ENCODE data around the gene RPS27L.

The RPS27L gene

DNA sequence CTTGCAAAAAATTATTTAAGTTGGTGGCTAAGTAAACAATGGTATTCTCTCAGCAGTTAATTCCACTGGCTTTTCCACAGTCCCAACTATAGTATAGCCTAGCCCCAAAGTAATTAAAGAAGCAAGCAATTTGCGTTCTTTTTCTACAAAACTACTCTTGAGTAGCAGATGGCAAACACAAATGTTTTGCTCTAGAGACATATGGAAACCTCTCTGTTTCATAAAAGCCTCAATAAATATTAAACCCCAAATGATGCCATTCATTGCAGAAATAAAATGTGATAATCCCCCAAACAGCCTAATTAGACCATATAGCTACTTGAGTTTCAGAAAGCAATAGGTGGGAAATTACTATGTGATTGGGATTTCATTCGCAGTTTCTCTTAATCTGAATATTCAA lies 23.5 kb upstream of the RPS27L start:
- ATAC-seq (ENCODE audit: low read depth), result no peak
- TF ChIP-seq, protein P1, sequence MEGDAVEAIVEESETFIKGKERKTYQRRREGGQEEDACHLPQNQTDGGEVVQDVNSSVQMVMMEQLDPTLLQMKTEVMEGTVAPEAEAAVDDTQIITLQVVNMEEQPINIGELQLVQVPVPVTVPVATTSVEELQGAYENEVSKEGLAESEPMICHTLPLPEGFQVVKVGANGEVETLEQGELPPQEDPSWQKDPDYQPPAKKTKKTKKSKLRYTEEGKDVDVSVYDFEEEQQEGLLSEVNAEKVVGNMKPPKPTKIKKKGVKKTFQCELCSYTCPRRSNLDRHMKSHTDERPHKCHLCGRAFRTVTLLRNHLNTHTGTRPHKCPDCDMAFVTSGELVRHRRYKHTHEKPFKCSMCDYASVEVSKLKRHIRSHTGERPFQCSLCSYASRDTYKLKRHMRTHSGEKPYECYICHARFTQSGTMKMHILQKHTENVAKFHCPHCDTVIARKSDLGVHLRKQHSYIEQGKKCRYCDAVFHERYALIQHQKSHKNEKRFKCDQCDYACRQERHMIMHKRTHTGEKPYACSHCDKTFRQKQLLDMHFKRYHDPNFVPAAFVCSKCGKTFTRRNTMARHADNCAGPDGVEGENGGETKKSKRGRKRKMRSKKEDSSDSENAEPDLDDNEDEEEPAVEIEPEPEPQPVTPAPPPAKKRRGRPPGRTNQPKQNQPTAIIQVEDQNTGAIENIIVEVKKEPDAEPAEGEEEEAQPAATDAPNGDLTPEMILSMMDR (IDR thresholded peaks at IDR 0.05; ENCODE audit: poor library complexity, severe bottlenecking), result no peak
- Histone ChIP-seq H3K4me1 (ENCODE audit: insufficient read depth, poor library complexity, severe bottlenecking) (peaks cover 12% of the 10 kb centered on the region), H3K36me3 (ENCODE audit: low read depth) (no peaks in the 10 kb centered on the region), H3K4me3 (ENCODE audit: severe bottlenecking) (no peak overlapping the region), H3K27me3 (ENCODE audit: insufficient read depth, poor library complexity, severe bottlenecking) (no peaks in the 10 kb centered on the region), H3K9me3 (ENCODE audit: severe bottlenecking) (no peaks in the 10 kb centered on the region), H3K27ac (ENCODE audit: poor library complexity, severe bottlenecking) (no peak overlapping the region)
- DNase-seq (ENCODE audit: low spot score), result no peak

DNA sequence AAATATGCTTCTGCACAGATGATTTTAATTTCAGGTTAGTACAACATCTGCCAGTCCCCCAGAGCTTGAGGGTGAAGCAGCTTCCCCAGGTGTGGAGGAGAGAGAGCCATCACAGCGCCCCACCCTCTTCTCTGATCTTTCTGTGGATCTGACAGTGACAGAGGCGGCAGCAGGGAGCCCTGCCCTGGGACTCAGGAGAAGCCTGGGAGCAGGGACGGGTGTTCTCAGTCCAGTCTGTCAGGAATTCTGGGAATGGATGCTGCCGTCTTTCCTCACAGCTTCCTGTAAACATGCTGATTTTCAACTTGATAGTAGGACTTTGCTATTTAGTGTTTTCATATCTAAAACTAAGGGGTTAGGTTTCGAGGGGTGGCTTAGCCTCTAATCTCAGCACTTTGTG lies 20.8 kb upstream of the RPS27L start:
- H3K27me3 ChIP-seq (ENCODE audit: insufficient read depth, poor library complexity, severe bottlenecking), result no peaks in the 10 kb centered on the region
- H3K27ac ChIP-seq (ENCODE audit: poor library complexity, severe bottlenecking), result no peak overlapping the region
- no peaks in the 10 kb centered on the region for H3K9me3 ChIP-seq (ENCODE audit: severe bottlenecking)
- ATAC-seq (ENCODE audit: low read depth), result no peak
- DNase-seq (ENCODE audit: low spot score), result no peak
- H3K36me3 ChIP-seq (ENCODE audit: low read depth), result no peaks in the 10 kb centered on the region
- H3K4me1 ChIP-seq (ENCODE audit: insufficient read depth, poor library complexity, severe bottlenecking), result peaks cover 8% of the 10 kb centered on the region
- TF ChIP-seq, protein P1 (IDR thresholded peaks at IDR 0.05; ENCODE audit: poor library complexity, severe bottlenecking), result no peak
- no peak overlapping the region for H3K4me3 ChIP-seq (ENCODE audit: severe bottlenecking)

DNA sequence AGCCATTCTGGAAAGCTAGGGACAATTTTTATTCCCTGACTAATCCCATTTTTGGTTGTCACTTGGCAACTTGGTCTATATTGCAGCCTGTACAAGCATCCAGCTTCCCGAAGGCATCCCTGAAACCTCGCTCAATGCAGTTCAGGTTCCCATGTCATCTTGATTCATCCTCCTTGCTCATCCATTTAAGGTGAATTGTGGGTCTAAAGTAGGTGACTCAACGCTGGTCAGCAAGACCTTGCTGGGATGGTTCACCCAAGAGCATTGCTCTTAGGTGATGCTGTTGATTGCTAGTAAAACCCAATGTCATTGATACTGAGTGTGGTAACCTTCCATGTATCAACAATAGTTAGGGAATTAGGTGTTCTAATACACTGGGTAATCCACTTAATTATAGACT lies 19.0 kb upstream of the RPS27L start:
- Histone ChIP-seq H3K9me3 (ENCODE audit: severe bottlenecking) (no peaks in the 10 kb centered on the region), H3K27ac (ENCODE audit: poor library complexity, severe bottlenecking) (no peak overlapping the region), H3K36me3 (ENCODE audit: low read depth) (no peaks in the 10 kb centered on the region), H3K4me3 (ENCODE audit: severe bottlenecking) (no peak overlapping the region), H3K27me3 (ENCODE audit: insufficient read depth, poor library complexity, severe bottlenecking) (no peaks in the 10 kb centered on the region), H3K4me1 (ENCODE audit: insufficient read depth, poor library complexity, severe bottlenecking) (peaks cover 8% of the 10 kb centered on the region)
- TF ChIP-seq, protein P1 (IDR thresholded peaks at IDR 0.05; ENCODE audit: poor library complexity, severe bottlenecking), result no peak
- DNase-seq (ENCODE audit: low spot score) (no peak), ATAC-seq (ENCODE audit: low read depth) (peak; percentile 85)

DNA sequence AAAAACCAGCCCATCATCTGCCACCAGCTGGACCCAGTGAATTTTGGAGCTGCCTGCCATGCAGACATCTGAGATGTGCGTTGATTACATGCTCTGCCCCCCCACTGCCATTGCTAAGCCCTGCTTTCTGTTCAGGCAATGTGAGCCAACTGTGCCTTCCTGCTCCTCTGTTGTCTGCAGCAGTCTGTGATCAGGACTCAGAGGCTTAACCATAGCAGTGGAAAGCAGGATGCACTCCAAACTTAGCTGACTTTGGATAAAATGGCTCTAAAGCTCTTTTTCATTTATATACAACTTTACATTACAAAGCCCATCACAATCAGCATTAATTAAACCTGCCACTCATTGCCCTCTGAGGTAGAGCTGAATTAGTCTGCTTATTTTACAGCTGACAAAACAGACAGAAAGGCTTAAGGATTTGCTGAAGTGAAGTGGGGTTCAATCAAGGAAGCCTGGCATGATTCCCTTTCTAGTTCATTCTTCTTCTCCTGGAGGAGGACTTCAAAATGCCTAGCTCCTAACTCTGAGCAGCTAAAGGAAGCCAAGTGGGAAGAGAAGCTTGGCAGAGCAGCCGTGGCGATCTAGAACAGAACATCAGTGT lies 15.7 kb upstream of the RPS27L start:
- H3K4me3 ChIP-seq (ENCODE audit: severe bottlenecking), result no peak overlapping the region
- TF ChIP-seq, protein P1 (IDR thresholded peaks at IDR 0.05; ENCODE audit: poor library complexity, severe bottlenecking), result no peak
- no peak overlapping the region for H3K27ac ChIP-seq (ENCODE audit: poor library complexity, severe bottlenecking)
- no peak for ATAC-seq (ENCODE audit: low read depth)
- no peaks in the 10 kb centered on the region for H3K36me3 ChIP-seq (ENCODE audit: low read depth)
- H3K4me1 ChIP-seq (ENCODE audit: insufficient read depth, poor library complexity, severe bottlenecking), result peaks cover 8% of the 10 kb centered on the region
- no peaks in the 10 kb centered on the region for H3K9me3 ChIP-seq (ENCODE audit: severe bottlenecking)
- DNase-seq (ENCODE audit: low spot score), result no peak
- no peaks in the 10 kb centered on the region for H3K27me3 ChIP-seq (ENCODE audit: insufficient read depth, poor library complexity, severe bottlenecking)

DNA sequence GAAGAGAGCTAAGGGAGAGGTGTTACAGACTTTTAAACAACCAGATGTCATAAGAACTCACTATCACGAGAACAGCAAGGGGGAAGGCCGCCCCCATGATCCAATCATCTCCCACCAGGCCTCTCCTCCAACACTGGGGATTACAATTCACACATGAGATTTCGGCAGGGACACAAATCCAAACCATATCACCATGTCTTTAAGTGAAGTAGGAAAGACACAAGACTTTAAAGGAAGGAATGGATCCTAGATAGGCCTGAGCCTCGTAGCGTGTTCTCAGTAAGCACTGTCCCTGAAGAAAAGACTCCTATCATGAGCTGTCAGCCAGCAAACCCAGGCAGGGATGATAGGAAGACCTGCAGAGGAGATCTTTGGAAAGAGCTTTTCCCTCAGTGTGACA lies 15.1 kb upstream of the RPS27L start:
- H3K27ac ChIP-seq (ENCODE audit: poor library complexity, severe bottlenecking), result no peak overlapping the region

More for the DNA sequence above, 15.1 kb upstream of the RPS27L start:
- H3K4me3 ChIP-seq (ENCODE audit: severe bottlenecking), result no peak overlapping the region
- H3K36me3 ChIP-seq (ENCODE audit: low read depth), result no peaks in the 10 kb centered on the region
- no peak for ATAC-seq (ENCODE audit: low read depth)
- peaks cover 5% of the 10 kb centered on the region for H3K4me1 ChIP-seq (ENCODE audit: insufficient read depth, poor library complexity, severe bottlenecking)
- H3K27me3 ChIP-seq (ENCODE audit: insufficient read depth, poor library complexity, severe bottlenecking), result no peaks in the 10 kb centered on the region
- TF ChIP-seq, protein P1 (IDR thresholded peaks at IDR 0.05; ENCODE audit: poor library complexity, severe bottlenecking), result no peak
- H3K9me3 ChIP-seq (ENCODE audit: severe bottlenecking), result no peaks in the 10 kb centered on the region
- DNase-seq (ENCODE audit: low spot score), result no peak

All from RWPE2 (cell line).